SK-N-SH (cell line): ENCODE results near the gene COL20A1. TPM values are rescaled to one million over a fixed set of nuclear protein-coding genes. Genes with fewer than 3 reads are reported as not detected.

Source experiments
- CTCF ChIA-PET: fragments of 300-600, 350-600 bp; formaldehyde crosslinking; extraction: SDS; loops from one replicate; lab custom pipeline; 2021; lab: Yijun Ruan, JAX
- POLR2A ChIA-PET: fragments of 350-600 bp; sonication (Branson Sonifier 250); formaldehyde crosslinking; extraction: SDS; loops from one replicate; lab custom pipeline; 2020; ENCODE audit warnings: antibody characterized with exemption, inconsistent platforms; lab: Yijun Ruan, JAX
- DNase-seq: peaks from one replicate; pipeline ENCODE4 v3.0.0; 2012
- H2AFZ ChIP-seq: fragments of 200-600 bp; sonication (generic); 2 replicates; pipeline ENCODE4 v1.8.1; 2016; ENCODE audit warnings: antibody characterized with exemption, mild to moderate bottlenecking, low read depth
- H3F3A ChIP-seq: fragments of 200-600 bp; sonication (generic); replicated peaks from 2 replicates; pipeline ENCODE3; 2016; ENCODE audit warnings: antibody characterized with exemption, mild to moderate bottlenecking; ENCODE audit not compliant: insufficient read depth
- H3K27ac ChIP-seq, 2 experiments: fragments of 200-500 bp in 1 of 2; fragments of 200-600 bp in 1 of 2; sonication (Bioruptor generic) in 1 of 2; sonication (generic), shearing (Covaris generic) in 1 of 2; 2 replicates each; pipeline versions ENCODE4 v1.5.1 to v1.6.1; 2014 to 2016; ENCODE audit warnings: low read depth in 2 of 2, inconsistent platforms in 1 of 2, low read length in 1 of 2, mild to moderate bottlenecking in 1 of 2, mixed read lengths in 1 of 2
- H3K27me3 ChIP-seq: fragments of 200-600 bp; sonication (generic), shearing (Covaris generic); 2 replicates; pipeline ENCODE4 v1.6.1; 2016; ENCODE audit warnings: mixed run types; ENCODE audit not compliant: insufficient read depth
- H3K36me3 ChIP-seq, 2 experiments: fragments of 200-500 bp in 1 of 2; fragments of 200-600 bp in 1 of 2; sonication (Bioruptor generic) in 1 of 2; sonication (generic) in 1 of 2; replicated peaks in 1 of 2; 2 replicates each; pipeline versions ENCODE3 to v1.5.1; 2014 to 2016; ENCODE audit warnings: low read length in 1 of 2, mild to moderate bottlenecking in 1 of 2; ENCODE audit not compliant: insufficient read depth in 2 of 2, control insufficient read depth in 1 of 2
- H3K4me1 ChIP-seq, 2 experiments: fragments of 200-500 bp in 1 of 2; fragments of 200-600 bp in 1 of 2; sonication (Bioruptor generic) in 1 of 2; sonication (generic), shearing (Covaris generic) in 1 of 2; 2 replicates each; pipeline versions ENCODE4 v1.5.1 to v1.6.1; 2014 to 2016; ENCODE audit warnings: low read depth in 1 of 2, low read length in 1 of 2, mixed run types in 1 of 2; ENCODE audit not compliant: insufficient read depth in 2 of 2, control insufficient read depth in 1 of 2
- H3K4me2 ChIP-seq: fragments of 200-600 bp; sonication (generic), shearing (Covaris generic); 2 replicates; pipeline ENCODE4 v1.6.1; 2017; ENCODE audit warnings: mixed run types
- H3K4me3 ChIP-seq, 2 experiments: fragments of 200-500 bp in 1 of 2; fragments of 200-600 bp in 1 of 2; sonication (Bioruptor generic) in 1 of 2; sonication (generic), shearing (Covaris generic) in 1 of 2; 2 replicates each; pipeline versions ENCODE4 v1.5.1 to v1.8.1; 2014 to 2016; ENCODE audit warnings: low read depth in 2 of 2, inconsistent platforms in 1 of 2, low read length in 1 of 2, mild to moderate bottlenecking in 1 of 2, mixed read lengths in 1 of 2, moderate library complexity in 1 of 2
- H3K79me2 ChIP-seq: fragments of 200-600 bp; sonication (generic); 2 replicates; pipeline ENCODE4 v1.8.1; 2017; ENCODE audit warnings: mild to moderate bottlenecking; ENCODE audit not compliant: insufficient read depth
- H3K9ac ChIP-seq: fragments of 200-600 bp; sonication (generic); 2 replicates; pipeline ENCODE4 v1.6.1; 2017; ENCODE audit warnings: mixed run types
- H3K9me2 ChIP-seq: fragments of 200-600 bp; sonication (generic); 2 replicates; pipeline ENCODE4 v1.6.1; 2017; ENCODE audit warnings: mixed run types
- H3K9me3 ChIP-seq: fragments of 200-600 bp; sonication (generic); 2 replicates; pipeline ENCODE4 v1.6.1; 2017; ENCODE audit warnings: mixed run types, mild to moderate bottlenecking, moderate library complexity
- H4K20me1 ChIP-seq: fragments of 200-600 bp; sonication (generic); 2 replicates; pipeline ENCODE4 v1.6.1; 2017; ENCODE audit warnings: mild to moderate bottlenecking, mixed run types; ENCODE audit not compliant: insufficient read depth
- EP300 ChIP-seq, 2 experiments: IDR thresholded peaks; 2 replicates each; pipeline versions ENCODE4 v1.4.0 to v1.6.1; 2012; ENCODE audit warnings: borderline replicate concordance in 1 of 2, low read depth in 1 of 2, low read length in 1 of 2
- EZH2phosphoT487 ChIP-seq: fragments of 200-600 bp; sonication (generic); IDR thresholded peaks from 2 replicates; pipeline ENCODE4 v1.6.1; 2017; ENCODE audit warnings: low read depth, mixed run types, mild to moderate bottlenecking, antibody characterized with exemption, moderate library complexity, borderline replicate concordance
- FOXJ3 ChIP-seq: sonication (generic); formaldehyde crosslinking; IDR thresholded peaks from 2 replicates; pipeline ENCODE4 v1.5.1; 2020; ENCODE audit warnings: mild to moderate bottlenecking, missing genetic modification reagents
- GABPA ChIP-seq: IDR thresholded peaks from 2 replicates; pipeline ENCODE4 v1.4.0; 2012; ENCODE audit warnings: low read depth, mild to moderate bottlenecking
- GATA2 ChIP-seq: sonication (generic); formaldehyde crosslinking; IDR thresholded peaks from 2 replicates; pipeline ENCODE4 v1.5.0; 2020; ENCODE audit warnings: mild to moderate bottlenecking, missing genetic modification reagents
- JUND ChIP-seq: IDR thresholded peaks from 2 replicates; pipeline ENCODE4 v1.4.0; 2012
- MAX ChIP-seq: IDR thresholded peaks from 2 replicates; pipeline ENCODE4 v1.4.0; 2012; ENCODE audit warnings: low read depth
- MEF2A ChIP-seq: IDR thresholded peaks from 2 replicates; pipeline ENCODE4 v1.4.0; 2012; ENCODE audit warnings: low read depth, borderline replicate concordance
- MXI1 ChIP-seq: IDR thresholded peaks from 2 replicates; pipeline ENCODE4 v1.6.1; 2012; ENCODE audit warnings: mild to moderate bottlenecking, low read depth, low read length, improper control_type of control experiment
- NFIC ChIP-seq: IDR thresholded peaks from 2 replicates; pipeline ENCODE4 v1.4.0; 2012; ENCODE audit warnings: borderline replicate concordance
- NRF1 ChIP-seq: IDR thresholded peaks from 2 replicates; pipeline ENCODE4 v1.6.1; 2012; ENCODE audit warnings: low read depth, mild to moderate bottlenecking, low read length
- POLR2AphosphoS5 ChIP-seq: IDR thresholded peaks from 2 replicates; pipeline ENCODE4 v1.6.1; 2012; ENCODE audit warnings: low read depth, low read length
- RCOR1 ChIP-seq: fragments of 150-350 bp; IDR thresholded peaks from 2 replicates; pipeline ENCODE4 v1.6.1; 2017; ENCODE audit warnings: antibody characterized with exemption, low read length
- RXRA ChIP-seq: IDR thresholded peaks from 2 replicates; pipeline ENCODE4 v1.4.0; 2012; ENCODE audit warnings: low read depth, mild to moderate bottlenecking, borderline replicate concordance
- TAF1 ChIP-seq: IDR thresholded peaks from 2 replicates; pipeline ENCODE4 v1.6.1; 2012; ENCODE audit warnings: low read depth, mild to moderate bottlenecking, low read length, moderate library complexity, borderline replicate concordance
- TCF12 ChIP-seq: IDR thresholded peaks from 2 replicates; pipeline ENCODE4 v1.4.0; 2012
- TEAD4 ChIP-seq: IDR thresholded peaks from 2 replicates; pipeline ENCODE4 v1.4.0; 2012; ENCODE audit warnings: mild to moderate bottlenecking, borderline replicate concordance; ENCODE audit not compliant: insufficient read depth
- WGBS: methylation state at CpG from one replicate; pipeline ENCODE4 v1.1.6; 2017; ENCODE audit warnings: low lambda C conversion rate; 5-methylcytosine and 5-hydroxymethylcytosine counted together
- polyA plus RNA-seq, 3 experiments: library from polyadenylated mRNA; depleted of rRNA; stranded (reverse); fragments of >200 nt; gene quantifications; 2 replicates each; pipeline ENCODE4 v1.2.3, GENCODE V29; 2012
- TF ChIP-seq, protein P1 (sequence below): IDR thresholded peaks from 2 replicates; pipeline ENCODE4 v1.6.1; 2012; ENCODE audit warnings: mild to moderate bottlenecking, low read depth, low read length, moderate library complexity
- TF ChIP-seq, protein P2 (sequence below): fragments of 150-350 bp; IDR thresholded peaks from 2 replicates; pipeline ENCODE4 v1.6.1; 2016; ENCODE audit warnings: mild to moderate bottlenecking, low read depth, low read length
- TF ChIP-seq, protein P3 (sequence below): fragments of 200-600 bp; sonication (generic); IDR thresholded peaks from 2 replicates; pipeline ENCODE4 v1.6.1; 2017; ENCODE audit warnings: antibody characterized with exemption, mild to moderate bottlenecking, moderate library complexity

COL20A1 gene
- polyA plus RNA-seq, 1 of the 3 experiments (the other 2 are of a cell fraction) = not detected

DNA sequence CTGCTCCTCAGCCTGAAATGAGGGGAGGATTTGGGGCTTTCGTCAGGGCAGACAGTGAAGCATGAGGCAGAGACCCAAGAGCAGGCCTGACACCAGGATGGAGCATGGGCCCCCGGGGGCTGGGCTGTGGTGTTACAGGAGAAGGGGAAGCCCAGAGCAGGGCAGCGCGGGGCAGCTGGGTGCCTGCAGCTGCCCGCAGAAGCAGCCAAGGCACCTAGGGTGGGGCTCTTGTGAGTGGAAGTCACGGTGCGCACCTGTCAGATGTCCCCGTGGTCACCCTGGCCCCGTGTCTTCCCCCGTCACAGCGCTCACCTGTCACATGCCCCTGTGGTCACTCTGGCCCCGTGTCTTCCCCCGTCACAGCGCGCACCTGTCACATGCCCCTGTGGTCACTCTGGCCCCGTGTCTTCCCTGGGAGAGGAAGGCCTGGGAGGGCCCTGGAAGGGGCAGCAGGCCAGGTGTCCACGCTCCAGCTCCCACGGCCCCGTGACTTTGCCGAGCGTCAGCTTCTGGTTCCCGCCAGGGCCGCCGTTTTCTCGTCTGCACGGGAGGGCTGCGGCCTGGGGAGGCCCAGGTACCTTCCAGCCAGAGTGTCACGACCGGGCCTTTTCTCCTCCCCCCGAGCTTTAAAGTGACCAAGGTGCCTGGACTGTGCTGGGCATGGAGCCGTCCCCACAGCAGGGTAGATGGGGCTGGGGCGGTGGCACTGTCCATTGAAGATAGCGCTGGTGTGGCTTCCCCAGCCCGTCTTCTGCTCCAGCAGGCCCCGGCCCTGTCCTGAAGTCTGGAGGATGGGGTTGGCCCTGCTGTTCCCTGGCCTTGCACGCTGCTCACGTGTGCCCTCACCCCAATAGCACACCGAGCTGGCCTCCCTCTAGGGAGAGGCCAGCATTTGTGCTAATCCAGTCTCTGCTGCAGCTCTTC is 11.0 kb upstream of the COL20A1 start:
- H3K9ac ChIP-seq = no peak overlapping the region
- no peaks in the 10 kb centered on the region for H3K9me3 ChIP-seq
- no peak overlapping the region for H3K4me3 ChIP-seq
- peaks cover 19 to 92% of the 10 kb centered on the region in 2 experiments for H3K36me3 ChIP-seq
- H2AFZ ChIP-seq = no peak overlapping the region
- H3K27me3 ChIP-seq = no peaks in the 10 kb centered on the region
- no peak for DNase-seq
- H3K9me2 ChIP-seq = no peaks in the 10 kb centered on the region
- H3K79me2 ChIP-seq = peaks cover 17% of the 10 kb centered on the region; the same call in 1 of the 2 replicates
- no peak overlapping the region for H3K4me2 ChIP-seq
- H3K4me1 ChIP-seq = no peaks in the 10 kb centered on the region
- H3F3A ChIP-seq = no peaks in the 10 kb centered on the region
- no peak for TF ChIP-seq RCOR1
- TF ChIP-seq POLR2AphosphoS5 = no peak
- TF ChIP-seq EP300 (IDR thresholded peaks at IDR 0.05; ENCODE audit: borderline replicate concordance in 1 of 2, low read depth in 1 of 2, low read length in 1 of 2) = no peak
- no peak for TF ChIP-seq TAF1
- no peak for TF ChIP-seq TEAD4
- no peak for TF ChIP-seq GATA2
- no peak for TF ChIP-seq TCF12
- no peak for TF ChIP-seq MAX
- no peak for TF ChIP-seq NRF1
- no peak for TF ChIP-seq MXI1
- TF ChIP-seq RXRA = no peak
- ChIA-PET POLR2A (interaction anchor here (1.3 kb wide), 1 partner anchor 9 kb away, joined by 4 read pairs; the partner anchor contains the start of gene ARFGAP1), CTCF (interaction anchor here (1.0 to 3.4 kb wide), 6 partner anchors 9 to 100 kb away, joined by 3 to 14 read pairs (median 6); no protein-coding TSS in a partner anchor)
- peaks cover 16% of the 10 kb centered on the region for H4K20me1 ChIP-seq
- WGBS = 98% methylated on average over 25 of the region's 38 CpGs
- H3K27ac ChIP-seq = no peak overlapping the region

DNA sequence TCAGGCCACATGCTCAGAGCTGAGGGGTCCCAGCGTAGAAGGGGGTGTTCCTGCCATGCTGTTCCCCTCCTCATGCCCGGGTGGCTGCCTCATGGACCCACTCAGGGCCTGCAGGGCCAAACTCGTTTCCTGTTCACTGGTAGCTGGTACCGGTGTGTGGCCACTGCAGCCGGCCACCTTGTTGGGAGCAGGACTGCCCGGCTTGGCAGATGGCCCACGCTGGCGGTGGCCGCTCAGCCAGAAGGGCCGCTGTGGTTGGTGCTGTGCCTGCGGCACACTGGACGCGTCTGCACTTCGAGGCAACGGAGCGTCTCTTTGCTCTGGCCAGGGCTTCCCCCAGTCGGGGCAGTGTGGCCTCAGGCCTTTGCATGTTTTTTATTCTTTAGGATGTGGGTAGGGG is 10.0 kb upstream of the COL20A1 start:
- H4K20me1 ChIP-seq = peaks cover 7% of the 10 kb centered on the region
- CTCF ChIA-PET = interaction anchor here (0.7 to 3.4 kb wide), 5 partner anchors 8 to 99 kb away, joined by 3 to 14 read pairs (median 8); partner anchors contain the start of gene ARFGAP1
- H3K36me3 ChIP-seq = peaks cover 17 to 88% of the 10 kb centered on the region in 2 experiments
- TF ChIP-seq, protein P1, sequence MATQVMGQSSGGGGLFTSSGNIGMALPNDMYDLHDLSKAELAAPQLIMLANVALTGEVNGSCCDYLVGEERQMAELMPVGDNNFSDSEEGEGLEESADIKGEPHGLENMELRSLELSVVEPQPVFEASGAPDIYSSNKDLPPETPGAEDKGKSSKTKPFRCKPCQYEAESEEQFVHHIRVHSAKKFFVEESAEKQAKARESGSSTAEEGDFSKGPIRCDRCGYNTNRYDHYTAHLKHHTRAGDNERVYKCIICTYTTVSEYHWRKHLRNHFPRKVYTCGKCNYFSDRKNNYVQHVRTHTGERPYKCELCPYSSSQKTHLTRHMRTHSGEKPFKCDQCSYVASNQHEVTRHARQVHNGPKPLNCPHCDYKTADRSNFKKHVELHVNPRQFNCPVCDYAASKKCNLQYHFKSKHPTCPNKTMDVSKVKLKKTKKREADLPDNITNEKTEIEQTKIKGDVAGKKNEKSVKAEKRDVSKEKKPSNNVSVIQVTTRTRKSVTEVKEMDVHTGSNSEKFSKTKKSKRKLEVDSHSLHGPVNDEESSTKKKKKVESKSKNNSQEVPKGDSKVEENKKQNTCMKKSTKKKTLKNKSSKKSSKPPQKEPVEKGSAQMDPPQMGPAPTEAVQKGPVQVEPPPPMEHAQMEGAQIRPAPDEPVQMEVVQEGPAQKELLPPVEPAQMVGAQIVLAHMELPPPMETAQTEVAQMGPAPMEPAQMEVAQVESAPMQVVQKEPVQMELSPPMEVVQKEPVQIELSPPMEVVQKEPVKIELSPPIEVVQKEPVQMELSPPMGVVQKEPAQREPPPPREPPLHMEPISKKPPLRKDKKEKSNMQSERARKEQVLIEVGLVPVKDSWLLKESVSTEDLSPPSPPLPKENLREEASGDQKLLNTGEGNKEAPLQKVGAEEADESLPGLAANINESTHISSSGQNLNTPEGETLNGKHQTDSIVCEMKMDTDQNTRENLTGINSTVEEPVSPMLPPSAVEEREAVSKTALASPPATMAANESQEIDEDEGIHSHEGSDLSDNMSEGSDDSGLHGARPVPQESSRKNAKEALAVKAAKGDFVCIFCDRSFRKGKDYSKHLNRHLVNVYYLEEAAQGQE = no peak
- TF ChIP-seq, protein P2, sequence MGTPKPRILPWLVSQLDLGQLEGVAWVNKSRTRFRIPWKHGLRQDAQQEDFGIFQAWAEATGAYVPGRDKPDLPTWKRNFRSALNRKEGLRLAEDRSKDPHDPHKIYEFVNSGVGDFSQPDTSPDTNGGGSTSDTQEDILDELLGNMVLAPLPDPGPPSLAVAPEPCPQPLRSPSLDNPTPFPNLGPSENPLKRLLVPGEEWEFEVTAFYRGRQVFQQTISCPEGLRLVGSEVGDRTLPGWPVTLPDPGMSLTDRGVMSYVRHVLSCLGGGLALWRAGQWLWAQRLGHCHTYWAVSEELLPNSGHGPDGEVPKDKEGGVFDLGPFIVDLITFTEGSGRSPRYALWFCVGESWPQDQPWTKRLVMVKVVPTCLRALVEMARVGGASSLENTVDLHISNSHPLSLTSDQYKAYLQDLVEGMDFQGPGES = no peak
- no peak for TF ChIP-seq MAX
- TF ChIP-seq TCF12 = no peak
- TF ChIP-seq, protein P3, sequence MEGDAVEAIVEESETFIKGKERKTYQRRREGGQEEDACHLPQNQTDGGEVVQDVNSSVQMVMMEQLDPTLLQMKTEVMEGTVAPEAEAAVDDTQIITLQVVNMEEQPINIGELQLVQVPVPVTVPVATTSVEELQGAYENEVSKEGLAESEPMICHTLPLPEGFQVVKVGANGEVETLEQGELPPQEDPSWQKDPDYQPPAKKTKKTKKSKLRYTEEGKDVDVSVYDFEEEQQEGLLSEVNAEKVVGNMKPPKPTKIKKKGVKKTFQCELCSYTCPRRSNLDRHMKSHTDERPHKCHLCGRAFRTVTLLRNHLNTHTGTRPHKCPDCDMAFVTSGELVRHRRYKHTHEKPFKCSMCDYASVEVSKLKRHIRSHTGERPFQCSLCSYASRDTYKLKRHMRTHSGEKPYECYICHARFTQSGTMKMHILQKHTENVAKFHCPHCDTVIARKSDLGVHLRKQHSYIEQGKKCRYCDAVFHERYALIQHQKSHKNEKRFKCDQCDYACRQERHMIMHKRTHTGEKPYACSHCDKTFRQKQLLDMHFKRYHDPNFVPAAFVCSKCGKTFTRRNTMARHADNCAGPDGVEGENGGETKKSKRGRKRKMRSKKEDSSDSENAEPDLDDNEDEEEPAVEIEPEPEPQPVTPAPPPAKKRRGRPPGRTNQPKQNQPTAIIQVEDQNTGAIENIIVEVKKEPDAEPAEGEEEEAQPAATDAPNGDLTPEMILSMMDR = no peak
- TF ChIP-seq JUND = no peak
- no peak for TF ChIP-seq GABPA
- no peak for TF ChIP-seq EZH2phosphoT487
- no peak for TF ChIP-seq MEF2A
- TF ChIP-seq NFIC = no peak
- no peak for TF ChIP-seq FOXJ3 (CRISPR knock-in tag)
- TF ChIP-seq NRF1 = no peak

More for the DNA sequence above, 10.0 kb upstream of the COL20A1 start:
- Histone ChIP-seq H3K4me2 (no peak overlapping the region), H3F3A (no peaks in the 10 kb centered on the region), H3K9ac (no peak overlapping the region), H3K9me3 (no peaks in the 10 kb centered on the region), H3K9me2 (no peaks in the 10 kb centered on the region), H2AFZ (no peak overlapping the region), H3K27ac (no peak overlapping the region), H3K27me3 (no peaks in the 10 kb centered on the region), H3K79me2 (peaks cover 8% of the 10 kb centered on the region; the same call in 1 of the 2 replicates), H3K4me1 (no peaks in the 10 kb centered on the region), H3K4me3 (no peak overlapping the region)
- 100% methylated on average over 2 of the region's 17 CpGs for WGBS
- no peak for DNase-seq
- POLR2A ChIA-PET = no interaction called here
